Calu3 (cell line): ENCODE data around the gene OR2AJ1. TPM values are rescaled to one million over a fixed set of nuclear protein-coding genes. Genes with fewer than 3 reads are reported as not detected.

ENCODE experiments used
- BruUV-seq: library from RNA; stranded (reverse); fragments of 400-500 nt; replicated peaks from 2 replicates; lab custom pipeline; 2021; lab: Mats Ljungman, UMichigan
- CTCF ChIA-PET: fragments of 300-600 bp; sonication (Branson Sonifier 250); formaldehyde crosslinking; loops from one replicate; lab custom pipeline; 2022; ENCODE audit warnings: antibody characterized with exemption; lab: Charles Lee
- DNase-seq: peaks from one replicate; pipeline ENCODE4 v3.0.0; 2022
- H3K27ac Mint-ChIP-seq: one replicate; pipeline ENCODE4 v1.8.0; 2022; ENCODE audit warnings: mixed read lengths; ENCODE audit not compliant: unreplicated experiment
- H3K27me3 Mint-ChIP-seq: one replicate; pipeline ENCODE4 v1.8.0; 2022; ENCODE audit warnings: mixed read lengths; ENCODE audit not compliant: unreplicated experiment
- H3K36me3 Mint-ChIP-seq: one replicate; pipeline ENCODE4 v1.8.0; 2022; ENCODE audit warnings: mild to moderate bottlenecking, moderate library complexity, mixed read lengths; ENCODE audit not compliant: insufficient read depth, unreplicated experiment
- H3K4me1 Mint-ChIP-seq: one replicate; pipeline ENCODE4 v1.8.0; 2022; ENCODE audit warnings: mild to moderate bottlenecking, low read depth, mixed read lengths; ENCODE audit not compliant: unreplicated experiment
- H3K4me3 Mint-ChIP-seq: one replicate; pipeline ENCODE4 v1.8.0; 2022; ENCODE audit warnings: mild to moderate bottlenecking, low read depth, moderate library complexity, mixed read lengths; ENCODE audit not compliant: unreplicated experiment
- H3K9me3 Mint-ChIP-seq: one replicate; pipeline ENCODE4 v1.8.0; 2022; ENCODE audit warnings: low read depth, mixed read lengths; ENCODE audit not compliant: unreplicated experiment
- CTCF ChIP-seq: fragments of 200-600 bp; IDR thresholded peaks from one replicate; pipeline ENCODE4 v1.8.0; 2022; ENCODE audit warnings: antibody characterized with exemption; ENCODE audit not compliant: unreplicated experiment
- intact Hi-C: fragments of 100-400 bp; cut with micrococcal nuclease; formaldehyde crosslinking; loops from one replicate; pipeline ENCODE4 v1.10.0; 2022; ENCODE audit not compliant: unreplicated experiment
- total RNA-seq: library from RNA; stranded (reverse); gene quantifications from 2 replicates; pipeline ENCODE4 v1.2.3, GENCODE V29; 2022

Gene OR2AJ1
- total RNA-seq, 1 experiment from 2014 or later, result not detected

DNA sequence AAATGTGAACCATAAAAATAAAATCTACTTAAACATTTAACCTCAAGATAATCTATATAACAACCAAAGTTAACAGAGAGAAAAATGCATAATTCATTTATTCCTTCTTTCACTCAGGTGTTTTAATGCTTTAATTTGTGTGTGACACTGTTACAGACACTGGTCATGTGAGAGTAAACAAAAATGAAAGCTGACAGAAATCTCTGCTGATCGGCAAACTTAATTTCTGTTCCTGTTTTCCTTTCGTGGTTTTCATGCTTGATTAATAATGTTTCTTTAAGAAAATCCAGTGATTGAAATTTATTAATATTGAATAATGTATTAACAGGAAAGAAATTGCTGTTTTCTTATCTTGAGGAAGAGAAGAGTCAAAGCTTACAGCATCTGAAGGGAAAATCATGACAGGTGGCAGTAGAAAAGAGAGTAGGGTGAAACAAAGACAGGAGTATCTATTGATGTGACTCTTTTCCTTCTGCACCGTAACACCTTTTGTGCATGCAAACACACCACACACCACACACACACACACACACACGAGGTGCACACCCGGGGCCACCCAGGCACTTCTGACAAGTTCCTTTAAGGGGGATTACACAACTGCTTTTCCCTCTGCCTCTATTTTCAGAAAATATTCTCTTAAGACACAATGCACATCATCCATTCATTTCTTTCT, 42.0 kb downstream of the OR2AJ1 start:
- CTCF ChIA-PET, result no interaction called here
- intact Hi-C loops, result no loop called here
- no peak for DNase-seq
- H3K9me3 Mint-ChIP-seq, result peaks cover 11% of the 10 kb centered on the region
- H3K27ac Mint-ChIP-seq, result no peak overlapping the region
- no peak overlapping the region for H3K4me3 Mint-ChIP-seq
- H3K4me1 Mint-ChIP-seq, result no peaks in the 10 kb centered on the region
- no peaks in the 10 kb centered on the region for H3K27me3 Mint-ChIP-seq
- no TSS peak for BruUV-seq
- H3K36me3 Mint-ChIP-seq, result no peaks in the 10 kb centered on the region
- no peak for TF ChIP-seq CTCF

Other genes with a start within 250 kb of the OR2AJ1 start
- not detected in 2 replicates for gene OR13G1, start 245.2 kb upstream of the OR2AJ1 start, total RNA-seq
- gene OR6F1, start 208.2 kb upstream of the OR2AJ1 start, total RNA-seq, result not detected in 2 replicates
- gene OR14K1, start 186.3 kb upstream of the OR2AJ1 start, total RNA-seq, result not detected in 2 replicates
- not detected in 2 replicates for gene OR14A2, start 176.7 kb upstream of the OR2AJ1 start, total RNA-seq
- gene OR1C1, start 164.3 kb upstream of the OR2AJ1 start, total RNA-seq, result not detected in 2 replicates
- not detected in 2 replicates for gene OR14A16, start 100.8 kb upstream of the OR2AJ1 start, total RNA-seq
- not detected in 2 replicates for gene OR11L1, start 83.0 kb upstream of the OR2AJ1 start, total RNA-seq
- gene TRIM58, start 67.7 kb upstream of the OR2AJ1 start, total RNA-seq, result not detected in 2 replicates
- gene OR2W3, start 29.3 kb upstream of the OR2AJ1 start, total RNA-seq, result not detected in 2 replicates
- not detected in 2 replicates for gene OR2T8, start 4.6 kb upstream of the OR2AJ1 start, total RNA-seq
- gene OR2L8, start 24.0 kb downstream of the OR2AJ1 start, total RNA-seq, result not detected in 2 replicates
- gene OR2AK2, start 40.3 kb downstream of the OR2AJ1 start, total RNA-seq, result not detected in 2 replicates
- gene OR2L5, start 88.8 kb downstream of the OR2AJ1 start, total RNA-seq, result not detected in 2 replicates
- gene OR2L2, start 105.2 kb downstream of the OR2AJ1 start, total RNA-seq, result 0.21 TPM in 1 of 2 replicates, not detected in the other
- gene OR2L3, start 121.9 kb downstream of the OR2AJ1 start, total RNA-seq, result not detected in 2 replicates
- gene OR2L13, start 170.3 kb downstream of the OR2AJ1 start, total RNA-seq, result not detected in 2 replicates
- gene OR2M5, start 220.3 kb downstream of the OR2AJ1 start, total RNA-seq, result not detected in 2 replicates
- not detected in 2 replicates for gene OR2M2, start 249.9 kb downstream of the OR2AJ1 start, total RNA-seq